Liver (tissue), 9 donors: Measurements from ENCODE around the gene VPS35. TPM values are rescaled to one million over a fixed set of nuclear protein-coding genes. Genes with fewer than 3 reads are reported as not detected.

ENCODE experiments used
- DNase-seq: peaks from one replicate; pipeline ENCODE4 v3.0.0-alpha.2; 2017; ENCODE audit warnings: low spot score
- H3K27ac ChIP-seq, 2 donors: one replicate each; pipeline ENCODE4 v1.7.0; 2013; ENCODE audit warnings: inconsistent platforms in 2 of 2, low read length in 2 of 2, control low read depth in 1 of 2, low read depth in 1 of 2, mild to moderate bottlenecking in 1 of 2
- H3K27me3 ChIP-seq, 4 donors: one replicate each; pipeline versions ENCODE4 v1.6.1 to v1.7.0; 2013; ENCODE audit warnings: low read length in 3 of 4, inconsistent platforms in 1 of 4, mild to moderate bottlenecking in 1 of 4, moderate library complexity in 1 of 4; ENCODE audit not compliant: control insufficient read depth in 4 of 4, insufficient read depth in 4 of 4
- H3K36me3 ChIP-seq, 4 donors: one replicate each; pipeline versions ENCODE4 v1.6.1 to v1.7.0; 2013; ENCODE audit warnings: low read length in 3 of 4, mild to moderate bottlenecking in 3 of 4, low read depth in 1 of 4, moderate library complexity in 1 of 4; ENCODE audit not compliant: control insufficient read depth in 4 of 4, insufficient read depth in 3 of 4
- H3K4me1 ChIP-seq, 4 donors: one replicate each; pipeline versions ENCODE4 v1.6.1 to v1.7.0; 2013; ENCODE audit warnings: low read length in 3 of 4, mild to moderate bottlenecking in 3 of 4, moderate library complexity in 1 of 4; ENCODE audit not compliant: control insufficient read depth in 4 of 4, insufficient read depth in 4 of 4
- H3K4me3 ChIP-seq, 3 donors: one replicate each; pipeline versions ENCODE4 v1.6.1 to v1.7.0; 2013; ENCODE audit warnings: low read length in 3 of 3, control low read depth in 1 of 3, low read depth in 1 of 3, mild to moderate bottlenecking in 1 of 3
- H3K9ac ChIP-seq, 2 donors: one replicate each; pipeline ENCODE4 v1.7.0; 2013; ENCODE audit warnings: low read length in 2 of 2, mild to moderate bottlenecking in 2 of 2, moderate library complexity in 2 of 2, control low read depth in 1 of 2, low read depth in 1 of 2
- H3K9me3 ChIP-seq, 4 donors: one replicate each; pipeline versions ENCODE4 v1.6.1 to v1.7.0; 2013; ENCODE audit warnings: low read length in 3 of 4; ENCODE audit not compliant: control insufficient read depth in 4 of 4
- ATF3 ChIP-seq: IDR thresholded peaks from 2 replicates; pipeline ENCODE4 v1.6.1; 2016; ENCODE audit warnings: antibody characterized with exemption
- EGR1 ChIP-seq, 2 donors: IDR thresholded peaks; 2 replicates each; pipeline ENCODE4 v1.6.1; 2016 to 2018; ENCODE audit warnings: antibody characterized with exemption in 2 of 2, low read depth in 2 of 2
- FOXA1 ChIP-seq: IDR thresholded peaks from 2 replicates; pipeline ENCODE4 v1.6.1; 2016; ENCODE audit warnings: antibody characterized with exemption
- FOXA2 ChIP-seq: IDR thresholded peaks from 2 replicates; pipeline ENCODE4 v1.6.1; 2016; ENCODE audit warnings: antibody characterized with exemption
- GABPA ChIP-seq, 2 donors: IDR thresholded peaks in 1 of 2; conservative IDR thresholded peaks in 1 of 2; 2 replicates each; pipeline ENCODE4 v1.6.1; 2016; ENCODE audit warnings: antibody characterized with exemption in 2 of 2, mild to moderate bottlenecking in 1 of 2, moderate library complexity in 1 of 2
- HNF4A ChIP-seq, 2 donors: conservative IDR thresholded peaks; 2 replicates each; pipeline ENCODE4 v1.6.1; 2016; ENCODE audit warnings: antibody characterized with exemption in 2 of 2, mild to moderate bottlenecking in 2 of 2
- HNF4G ChIP-seq: IDR thresholded peaks from 2 replicates; pipeline ENCODE4 v1.6.1; 2016; ENCODE audit warnings: antibody characterized with exemption
- JUND ChIP-seq, 2 donors: IDR thresholded peaks; 2 replicates each; pipeline ENCODE4 v1.6.1; 2016; ENCODE audit warnings: antibody characterized with exemption in 2 of 2
- MAX ChIP-seq: IDR thresholded peaks from 2 replicates; pipeline ENCODE4 v1.6.1; 2016; ENCODE audit warnings: antibody characterized with exemption
- NR2F2 ChIP-seq: IDR thresholded peaks from 2 replicates; pipeline ENCODE4 v1.6.1; 2016; ENCODE audit warnings: antibody characterized with exemption
- RAD21 ChIP-seq, 2 donors: IDR thresholded peaks; 2 replicates each; pipeline ENCODE4 v1.6.1; 2016; ENCODE audit warnings: antibody characterized with exemption in 2 of 2, mild to moderate bottlenecking in 2 of 2
- RXRA ChIP-seq, 2 donors: IDR thresholded peaks; 2 replicates each; pipeline ENCODE4 v1.6.1; 2017 to 2018; ENCODE audit warnings: antibody characterized with exemption in 2 of 2, mild to moderate bottlenecking in 1 of 2
- SP1 ChIP-seq: IDR thresholded peaks from 2 replicates; pipeline ENCODE4 v1.6.1; 2018; ENCODE audit warnings: antibody characterized with exemption, mild to moderate bottlenecking
- TAF1 ChIP-seq: conservative IDR thresholded peaks from 2 replicates; pipeline ENCODE4 v1.6.1; 2016; ENCODE audit warnings: antibody characterized with exemption, mild to moderate bottlenecking
- YY1 ChIP-seq: IDR thresholded peaks from 2 replicates; pipeline ENCODE4 v1.6.1; 2016; ENCODE audit warnings: antibody characterized with exemption, mild to moderate bottlenecking
- WGBS: extraction: QIAGEN DNeasy Blood & Tissue Kit; methylation state at CpG from one replicate; pipeline ENCODE4 v1.1.7; 2013; 5-methylcytosine and 5-hydroxymethylcytosine counted together
- polyA plus RNA-seq, 2 donors: library from polyadenylated mRNA; stranded (reverse) in 1 of 2; unstranded in 1 of 2; fragments of 200-250 nt in 1 of 2; fragments of >200 nt in 1 of 2; fragmentation: Nextera tagmentation in 1 of 2; extraction: Ambion mirVana in 1 of 2; gene quantifications; one replicate each; pipeline versions ENCODE4 v1.2.1 to v1.2.3, GENCODE V29; 2013 to 2015
- total RNA-seq, 2 donors: library from RNA; depleted of rRNA; stranded (reverse); fragments of >200 nt; gene quantifications; one replicate each; pipeline ENCODE4 v1.2.3, GENCODE V29; 2014
- TF ChIP-seq, protein P1 (sequence below): IDR thresholded peaks from 2 replicates; pipeline ENCODE4 v1.6.1; 2016; ENCODE audit warnings: antibody characterized with exemption, mild to moderate bottlenecking
- TF ChIP-seq, protein P2 (sequence below): IDR thresholded peaks from 2 replicates; pipeline ENCODE4 v1.6.1; 2016; ENCODE audit warnings: antibody characterized with exemption
- donor health status: healthy.
- donor health status: healthy.
- donor health status: healthy.
- donor health status: healthy.
- donor health status: healthy.

Gene VPS35
- total and polyA plus RNA-seq, 4 donors = 10.5 to 52.7 (median 23.6) TPM

DNA sequence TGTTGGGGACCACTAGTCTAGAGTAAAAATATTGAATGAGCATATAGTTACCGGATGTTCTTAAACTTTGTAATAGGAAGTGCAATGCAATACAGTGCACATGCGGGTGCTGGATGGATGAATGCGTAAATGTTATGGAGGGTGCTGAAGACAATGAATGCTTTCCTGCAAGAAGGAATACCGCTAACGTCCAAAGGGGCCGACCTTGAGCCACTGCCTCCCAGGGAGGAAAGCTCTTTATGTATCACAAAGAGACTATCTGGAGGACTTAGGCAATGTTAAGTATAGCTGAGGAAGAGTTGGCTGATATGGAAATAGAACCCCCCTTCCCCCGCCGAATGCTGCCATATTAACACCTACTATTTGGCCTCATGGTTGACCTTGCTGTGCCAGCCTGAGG is 40.3 kb downstream of the VPS35 start:
- Histone ChIP-seq H3K27me3 (no peaks in the 10 kb centered on the region), H3K4me1 (no peaks in the 10 kb centered on the region), H3K27ac (no peak overlapping the region), H3K4me3 (no peak overlapping the region), H3K36me3 (no peaks in the 10 kb centered on the region), H3K9me3 (no peaks in the 10 kb centered on the region), H3K9ac (no peak overlapping the region)
- TF ChIP-seq FOXA2 = no peak
- no peak for TF ChIP-seq YY1
- no peak for DNase-seq
- WGBS = 92% methylated on average over 8 of the region's 8 CpGs

DNA sequence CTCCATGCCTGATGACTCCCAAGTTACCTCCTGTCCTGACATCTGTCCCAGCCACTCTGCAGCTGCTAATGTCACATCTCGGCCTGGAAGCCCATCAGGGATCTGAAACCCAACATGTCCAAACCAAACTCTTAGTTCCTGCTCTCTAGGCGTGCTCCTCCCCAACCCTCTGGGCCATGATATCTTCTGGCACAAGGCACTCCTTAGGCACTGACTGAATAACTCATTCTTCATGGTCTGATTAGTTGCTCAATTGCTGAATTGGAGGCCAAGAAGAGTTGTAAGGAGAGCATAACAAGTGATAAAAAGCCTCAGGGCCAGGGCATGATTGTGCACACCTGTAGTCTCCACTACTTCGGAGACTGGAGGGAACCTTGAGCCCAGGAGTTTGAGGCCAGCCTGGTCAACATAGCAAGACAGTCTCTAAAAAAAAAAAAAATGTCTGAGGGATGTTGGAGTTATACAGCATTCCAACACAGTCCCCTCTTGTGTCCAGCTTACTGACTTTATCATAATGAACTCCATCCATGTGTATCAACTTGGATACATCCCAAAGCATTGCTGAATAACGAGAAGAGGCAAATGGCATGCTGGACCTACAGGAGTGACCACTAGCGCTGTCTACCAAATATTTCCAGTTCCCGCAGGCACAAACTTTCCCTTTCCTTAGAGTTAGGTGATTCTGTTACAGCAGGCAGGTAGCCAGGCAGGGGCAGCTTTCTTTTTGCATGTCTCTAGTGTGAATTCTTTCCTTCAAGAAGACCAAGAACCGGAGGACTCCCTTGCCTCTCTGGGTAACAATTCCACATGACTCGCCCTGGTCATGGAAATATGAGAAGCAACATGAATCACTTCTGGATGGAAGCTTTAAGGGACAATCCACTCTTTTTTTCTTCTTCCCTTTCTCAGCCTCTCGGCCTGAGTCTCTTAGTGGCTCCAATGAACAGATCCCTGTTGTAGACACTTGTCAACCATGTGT is 49.7 kb downstream of the VPS35 start:
- Histone ChIP-seq H3K36me3 (no peaks in the 10 kb centered on the region), H3K27ac (no peak overlapping the region), H3K9ac (no peak overlapping the region), H3K27me3 (no peaks in the 10 kb centered on the region), H3K4me3 (no peak overlapping the region), H3K9me3 (no peaks in the 10 kb centered on the region), H3K4me1 (no peaks in the 10 kb centered on the region)
- TF ChIP-seq HNF4A (conservative IDR thresholded peaks at IDR 0.05) (no peak), SP1 (no peak), FOXA1 (no peak), RAD21 (IDR thresholded peaks at IDR 0.05) (no peak), GABPA (IDR thresholded peaks at IDR 0.05 in 1 of 2, conservative IDR thresholded peaks at IDR 0.05 in 1 of 2) (no peak), MAX (no peak), JUND (IDR thresholded peaks at IDR 0.05) (no peak)
- TF ChIP-seq, protein P1, sequence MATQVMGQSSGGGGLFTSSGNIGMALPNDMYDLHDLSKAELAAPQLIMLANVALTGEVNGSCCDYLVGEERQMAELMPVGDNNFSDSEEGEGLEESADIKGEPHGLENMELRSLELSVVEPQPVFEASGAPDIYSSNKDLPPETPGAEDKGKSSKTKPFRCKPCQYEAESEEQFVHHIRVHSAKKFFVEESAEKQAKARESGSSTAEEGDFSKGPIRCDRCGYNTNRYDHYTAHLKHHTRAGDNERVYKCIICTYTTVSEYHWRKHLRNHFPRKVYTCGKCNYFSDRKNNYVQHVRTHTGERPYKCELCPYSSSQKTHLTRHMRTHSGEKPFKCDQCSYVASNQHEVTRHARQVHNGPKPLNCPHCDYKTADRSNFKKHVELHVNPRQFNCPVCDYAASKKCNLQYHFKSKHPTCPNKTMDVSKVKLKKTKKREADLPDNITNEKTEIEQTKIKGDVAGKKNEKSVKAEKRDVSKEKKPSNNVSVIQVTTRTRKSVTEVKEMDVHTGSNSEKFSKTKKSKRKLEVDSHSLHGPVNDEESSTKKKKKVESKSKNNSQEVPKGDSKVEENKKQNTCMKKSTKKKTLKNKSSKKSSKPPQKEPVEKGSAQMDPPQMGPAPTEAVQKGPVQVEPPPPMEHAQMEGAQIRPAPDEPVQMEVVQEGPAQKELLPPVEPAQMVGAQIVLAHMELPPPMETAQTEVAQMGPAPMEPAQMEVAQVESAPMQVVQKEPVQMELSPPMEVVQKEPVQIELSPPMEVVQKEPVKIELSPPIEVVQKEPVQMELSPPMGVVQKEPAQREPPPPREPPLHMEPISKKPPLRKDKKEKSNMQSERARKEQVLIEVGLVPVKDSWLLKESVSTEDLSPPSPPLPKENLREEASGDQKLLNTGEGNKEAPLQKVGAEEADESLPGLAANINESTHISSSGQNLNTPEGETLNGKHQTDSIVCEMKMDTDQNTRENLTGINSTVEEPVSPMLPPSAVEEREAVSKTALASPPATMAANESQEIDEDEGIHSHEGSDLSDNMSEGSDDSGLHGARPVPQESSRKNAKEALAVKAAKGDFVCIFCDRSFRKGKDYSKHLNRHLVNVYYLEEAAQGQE = no peak
- 88% methylated on average over 9 of the region's 9 CpGs for WGBS
- DNase-seq = no peak

DNA sequence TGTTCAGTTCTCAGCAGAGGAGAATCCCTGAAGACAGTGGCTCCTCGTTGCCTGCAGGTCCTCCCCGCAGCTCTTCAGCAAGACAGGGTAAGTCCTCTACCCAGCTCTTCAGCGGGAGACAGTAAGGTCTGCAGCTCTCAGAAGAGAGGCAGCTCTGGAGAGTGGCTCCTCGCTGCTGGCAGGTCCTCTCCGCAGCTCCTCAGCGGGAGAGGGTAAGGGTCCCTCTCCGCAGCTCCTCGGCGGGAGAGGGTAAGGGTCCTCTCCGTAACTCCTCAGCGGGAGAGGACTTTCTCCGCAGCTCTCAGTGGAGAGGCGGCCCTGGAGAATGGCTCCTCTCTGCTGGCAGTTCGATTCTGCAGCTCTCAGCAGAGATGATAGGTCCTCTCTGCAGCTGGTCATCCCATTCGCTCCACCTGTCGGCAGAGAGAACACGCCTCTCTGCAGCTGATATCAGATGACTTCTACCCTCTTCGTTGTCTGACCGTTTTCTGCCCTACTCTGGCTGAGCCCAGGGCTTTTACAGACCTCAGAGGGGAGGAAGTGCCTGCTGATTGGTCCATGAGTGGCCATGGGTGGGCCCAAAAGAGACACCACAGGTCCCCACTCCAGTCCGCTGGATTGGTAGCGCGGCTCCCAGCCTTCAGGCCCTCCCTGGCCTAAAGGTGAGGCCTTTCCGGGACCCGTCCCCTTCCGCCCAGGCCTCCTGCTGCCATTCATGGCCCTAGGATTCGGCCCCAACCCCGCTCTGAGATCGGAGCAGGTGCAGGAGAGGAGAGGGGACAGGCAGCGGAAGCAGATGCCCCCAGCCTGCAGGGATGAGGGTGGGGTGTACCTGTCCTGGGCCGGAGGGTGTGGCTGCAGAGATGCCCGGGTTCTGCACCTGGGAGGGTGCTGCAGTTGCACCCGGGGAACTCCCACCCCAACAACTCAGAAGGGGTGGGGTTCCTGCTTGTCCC is 55.9 kb downstream of the VPS35 start:
- Histone ChIP-seq H3K4me1 (peaks cover 0 to 3% (median 0%) of the 10 kb centered on the region in 4 donors), H3K9me3 (no peaks in the 10 kb centered on the region), H3K27ac (no peak overlapping the region), H3K9ac (no peak overlapping the region), H3K4me3 (no peak overlapping the region), H3K36me3 (no peaks in the 10 kb centered on the region), H3K27me3 (no peaks in the 10 kb centered on the region)
- no peak for DNase-seq
- 75% methylated on average over 32 of the region's 32 CpGs for WGBS
- no peak for TF ChIP-seq YY1
- TF ChIP-seq, protein P2, sequence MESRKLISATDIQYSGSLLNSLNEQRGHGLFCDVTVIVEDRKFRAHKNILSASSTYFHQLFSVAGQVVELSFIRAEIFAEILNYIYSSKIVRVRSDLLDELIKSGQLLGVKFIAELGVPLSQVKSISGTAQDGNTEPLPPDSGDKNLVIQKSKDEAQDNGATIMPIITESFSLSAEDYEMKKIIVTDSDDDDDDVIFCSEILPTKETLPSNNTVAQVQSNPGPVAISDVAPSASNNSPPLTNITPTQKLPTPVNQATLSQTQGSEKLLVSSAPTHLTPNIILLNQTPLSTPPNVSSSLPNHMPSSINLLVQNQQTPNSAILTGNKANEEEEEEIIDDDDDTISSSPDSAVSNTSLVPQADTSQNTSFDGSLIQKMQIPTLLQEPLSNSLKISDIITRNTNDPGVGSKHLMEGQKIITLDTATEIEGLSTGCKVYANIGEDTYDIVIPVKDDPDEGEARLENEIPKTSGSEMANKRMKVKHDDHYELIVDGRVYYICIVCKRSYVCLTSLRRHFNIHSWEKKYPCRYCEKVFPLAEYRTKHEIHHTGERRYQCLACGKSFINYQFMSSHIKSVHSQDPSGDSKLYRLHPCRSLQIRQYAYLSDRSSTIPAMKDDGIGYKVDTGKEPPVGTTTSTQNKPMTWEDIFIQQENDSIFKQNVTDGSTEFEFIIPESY = no peak
- TF ChIP-seq ATF3 = no peak
- TF ChIP-seq SP1 = no peak
- TF ChIP-seq NR2F2 = no peak
- no peak for TF ChIP-seq MAX
- TF ChIP-seq HNF4G = no peak
- no peak for TF ChIP-seq EGR1 (IDR thresholded peaks at IDR 0.05; ENCODE audit: low read depth in 2 of 2)
- TF ChIP-seq TAF1 = no peak
- no peak for TF ChIP-seq JUND (IDR thresholded peaks at IDR 0.05)
- no peak for TF ChIP-seq GABPA (IDR thresholded peaks at IDR 0.05 in 1 of 2, conservative IDR thresholded peaks at IDR 0.05 in 1 of 2)
- no peak for TF ChIP-seq RXRA (IDR thresholded peaks at IDR 0.05)
